Activated CD4-positive, CD25-positive, alpha-beta regulatory T cell treated with anti-CD3 and anti-CD28 coated beads, Interleukin-2, amount 50 U/mL, for 24 hours (primary cell): ENCODE data around the gene DOCK1.
A peak's percentile ranks its signal among the peaks of the same experiment; 100 is the strongest.

ENCODE experiments used
- ATAC-seq, 2 donors: fragments of 150-1000 bp; cut with Tn5 transposase; one replicate each; pipeline ENCODE4 v1.10.0; 2021; ENCODE audit warnings: mild to moderate bottlenecking in 1 of 2, moderate library complexity in 1 of 2

DOCK1 gene

DNA sequence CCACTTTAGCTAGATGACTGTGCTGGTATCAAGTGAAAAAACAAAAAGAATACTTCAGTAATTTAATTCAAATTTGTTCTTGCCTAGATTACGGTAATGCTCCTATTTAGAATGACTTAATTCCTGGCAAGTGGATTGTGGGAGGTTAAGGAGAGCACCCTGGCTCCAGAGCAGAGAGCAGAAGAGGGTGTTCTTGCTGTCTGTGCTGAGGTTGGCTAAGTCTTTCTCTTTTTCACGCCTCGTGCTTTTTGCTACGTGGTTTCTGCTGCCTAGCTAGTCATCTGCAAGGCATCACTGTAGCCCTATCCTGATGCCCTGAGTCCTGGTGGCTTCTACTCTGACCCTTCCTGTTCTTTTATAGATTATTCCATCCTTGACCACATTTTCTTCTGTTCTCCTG is 189.8 kb downstream of the DOCK1 start:
- ATAC-seq = no peak

DNA sequence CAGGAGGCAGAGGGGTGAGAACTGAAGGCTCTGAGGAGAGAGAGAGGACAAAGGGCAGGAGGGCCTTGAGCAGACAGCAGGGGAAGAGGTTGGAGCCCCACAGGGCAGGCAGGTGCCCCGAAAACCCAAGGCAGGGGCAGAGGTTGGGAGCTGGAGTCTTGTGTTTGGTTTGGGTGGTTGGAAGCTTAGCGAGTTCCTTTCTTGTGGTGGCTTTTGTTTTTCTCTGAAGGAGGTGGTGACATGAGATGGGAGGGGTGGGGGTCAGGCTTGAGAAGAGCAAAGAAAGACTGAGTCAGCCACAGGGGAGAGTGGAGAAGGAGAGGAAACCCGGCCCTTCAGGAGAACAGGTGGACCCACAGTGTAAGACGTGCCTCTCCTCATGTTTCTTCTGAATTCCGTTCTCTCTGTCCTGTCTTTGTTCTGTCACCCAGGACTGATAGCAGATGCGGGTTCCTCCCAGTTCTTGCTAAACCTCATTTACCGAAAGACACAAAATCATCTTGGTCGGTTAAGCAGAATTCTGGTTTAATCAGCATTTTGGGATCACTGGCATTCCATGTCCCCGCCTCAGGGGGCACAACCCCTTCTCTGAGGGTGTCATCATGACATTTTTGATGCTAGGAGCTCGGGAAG is 195.9 kb downstream of the DOCK1 start:
- no peak for ATAC-seq

GRCh38 chr10:127102176-127102575 is 196.9 kb downstream of the DOCK1 start:
- no peak for ATAC-seq

- ATAC-seq = no peak
Measured at GRCh38 chr10:127115100-127115499, 209.9 kb downstream of the DOCK1 start.

DNA sequence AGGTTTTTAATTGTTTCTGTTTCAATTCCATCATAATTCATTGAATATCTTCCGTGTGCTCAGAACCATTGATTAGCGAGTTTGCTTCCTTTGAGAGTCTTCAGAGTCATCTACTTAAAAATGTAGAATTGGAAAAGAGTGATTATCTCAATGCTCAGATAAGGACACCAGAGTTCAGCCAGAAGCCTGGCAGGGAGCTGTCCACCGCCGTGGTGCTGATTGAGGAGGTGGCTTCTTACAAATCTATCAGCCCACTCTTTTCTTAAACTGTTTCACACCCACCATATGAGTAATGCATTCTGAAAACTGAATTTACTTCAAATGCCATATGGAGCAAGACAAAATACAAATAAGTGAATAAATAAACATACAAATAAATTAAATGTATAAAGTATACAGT is 211.9 kb downstream of the DOCK1 start:
- ATAC-seq = no peak

GRCh38 chr10:127118034-127118433 is 212.8 kb downstream of the DOCK1 start:
- no peak for ATAC-seq

DNA sequence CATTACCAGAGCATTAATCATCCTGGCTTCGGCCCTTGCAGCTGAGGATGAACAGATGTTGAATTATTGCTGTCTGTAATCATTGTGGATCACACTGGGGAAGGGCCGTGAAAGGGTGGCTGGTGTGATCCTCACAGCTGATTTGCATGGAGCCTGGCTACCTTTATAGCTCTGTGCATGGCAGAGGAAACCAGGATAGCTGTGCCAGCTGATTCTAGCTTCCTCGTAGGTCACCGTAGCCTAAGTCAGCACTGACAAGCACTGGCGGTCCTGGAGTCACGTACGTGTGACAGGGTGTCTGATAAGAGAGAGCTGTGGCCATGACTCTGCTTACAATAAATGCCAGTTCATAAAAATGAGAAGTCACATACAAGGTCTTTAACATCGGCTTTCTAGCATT is 214.7 kb downstream of the DOCK1 start:
- ATAC-seq = no peak

DNA sequence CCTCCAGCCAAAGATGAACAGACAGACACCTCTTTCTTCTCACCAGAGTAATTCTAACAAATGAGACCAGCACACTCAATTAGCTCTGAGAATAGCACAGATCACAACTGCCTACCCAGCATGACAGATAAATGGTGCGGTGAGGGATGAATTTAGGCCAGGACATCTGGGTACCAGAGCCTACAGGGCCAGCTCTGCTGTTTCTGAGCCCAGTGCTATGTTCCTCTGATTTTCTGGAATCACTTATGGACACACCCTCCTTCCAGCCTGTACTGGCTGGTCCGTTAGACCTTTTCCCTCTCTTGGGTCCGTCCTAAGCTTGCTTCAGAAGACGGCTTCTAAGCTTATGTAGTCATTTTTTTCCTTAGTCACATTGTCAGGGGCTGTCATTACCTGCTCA is 217.6 kb downstream of the DOCK1 start:
- no peak for ATAC-seq

- ATAC-seq = no peak
Measured at GRCh38 chr10:127123626-127124025, 218.4 kb downstream of the DOCK1 start.

DNA sequence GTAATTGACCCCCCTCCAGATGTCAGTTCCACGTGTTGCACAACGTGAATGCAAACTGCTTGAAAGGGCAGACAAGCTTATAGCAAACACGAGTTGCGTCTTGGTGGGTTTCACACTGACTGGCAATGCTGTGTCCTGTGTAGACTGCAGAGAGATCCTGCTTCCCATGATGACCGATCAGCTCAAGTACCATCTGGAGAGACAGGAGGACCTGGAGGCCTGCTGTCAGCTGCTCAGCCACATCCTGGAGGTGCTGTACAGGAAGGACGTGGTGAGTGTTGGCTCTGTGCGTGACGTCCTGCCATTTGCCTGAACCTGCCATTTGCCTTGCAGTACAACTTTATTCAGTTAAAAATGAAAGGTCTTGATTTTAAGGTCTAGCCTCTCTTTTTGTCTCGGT is 220.1 kb downstream of the DOCK1 start:
- no peak for ATAC-seq

GRCh38 chr10:127127822-127128221 is 222.6 kb downstream of the DOCK1 start:
- no peak for ATAC-seq

- ATAC-seq = no peak
Measured at GRCh38 chr10:127129104-127129503, 223.9 kb downstream of the DOCK1 start.

- no peak for ATAC-seq
Measured at GRCh38 chr10:127132451-127132850, 227.2 kb downstream of the DOCK1 start.

DNA sequence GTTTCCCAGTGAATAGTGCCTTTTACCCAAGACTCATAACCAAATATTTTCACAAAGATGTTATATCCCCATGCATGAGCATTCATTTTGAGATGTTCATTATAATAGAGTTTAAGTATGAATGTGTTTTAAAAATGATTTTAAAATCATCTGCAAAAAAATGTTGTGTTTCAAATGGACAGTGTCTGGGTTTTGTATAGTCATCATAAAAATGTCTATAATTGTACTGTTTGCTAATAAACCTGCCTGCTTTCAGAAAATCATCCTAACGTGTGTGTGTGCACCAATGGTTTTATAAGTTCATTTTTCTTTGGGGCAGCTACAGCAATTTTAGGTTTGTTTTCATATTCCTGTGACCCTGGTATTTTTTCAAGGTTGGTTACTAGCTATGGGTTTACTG is 228.0 kb downstream of the DOCK1 start:
- ATAC-seq = no peak

GRCh38 chr10:127133672-127134500 is 228.7 kb downstream of the DOCK1 start:
- ATAC-seq = no peak

GRCh38 chr10:127135844-127136577 is 230.8 kb downstream of the DOCK1 start:
- no peak for ATAC-seq

DNA sequence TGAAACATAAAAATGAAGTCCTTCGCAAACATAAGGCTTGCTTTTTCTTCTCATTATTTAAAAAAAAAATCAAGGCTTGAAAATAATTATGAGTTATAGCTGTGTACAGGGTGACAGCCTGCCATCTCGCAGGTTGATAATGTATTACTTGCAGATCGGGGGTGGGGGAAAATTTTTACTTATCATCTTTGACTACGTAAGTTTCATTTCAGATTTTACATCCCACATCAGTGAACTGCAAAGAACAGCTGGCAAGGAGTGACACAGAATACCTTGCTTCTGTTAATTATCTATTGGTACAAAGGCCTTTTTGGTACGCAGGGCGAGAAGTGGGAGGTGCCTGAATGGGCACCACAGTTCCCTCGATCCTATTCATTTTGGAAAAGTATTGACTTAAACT is 232.2 kb downstream of the DOCK1 start:
- ATAC-seq = no peak

DNA sequence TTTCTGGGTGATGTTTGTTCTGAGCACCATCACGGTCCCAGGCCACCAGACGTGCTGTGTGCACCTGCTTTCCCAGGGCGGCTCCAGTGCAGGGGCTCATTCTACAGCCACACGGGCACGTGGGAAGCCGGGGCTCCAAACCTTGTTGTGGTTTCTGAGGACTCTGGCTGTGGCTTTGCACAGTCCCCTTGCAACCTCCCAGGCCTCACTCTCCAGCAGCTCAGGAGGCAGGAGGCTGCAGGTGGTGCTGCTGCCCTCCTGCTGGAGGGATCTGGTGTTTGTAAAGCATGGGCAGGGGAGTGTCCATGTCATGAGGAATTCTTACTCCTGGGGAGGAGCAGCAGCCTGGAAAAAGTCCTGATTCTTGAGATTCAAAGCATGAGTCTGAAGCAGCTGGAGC is 236.9 kb downstream of the DOCK1 start:
- no peak for ATAC-seq

- ATAC-seq = no peak
Measured at GRCh38 chr10:127142856-127143255, 237.6 kb downstream of the DOCK1 start.

DNA sequence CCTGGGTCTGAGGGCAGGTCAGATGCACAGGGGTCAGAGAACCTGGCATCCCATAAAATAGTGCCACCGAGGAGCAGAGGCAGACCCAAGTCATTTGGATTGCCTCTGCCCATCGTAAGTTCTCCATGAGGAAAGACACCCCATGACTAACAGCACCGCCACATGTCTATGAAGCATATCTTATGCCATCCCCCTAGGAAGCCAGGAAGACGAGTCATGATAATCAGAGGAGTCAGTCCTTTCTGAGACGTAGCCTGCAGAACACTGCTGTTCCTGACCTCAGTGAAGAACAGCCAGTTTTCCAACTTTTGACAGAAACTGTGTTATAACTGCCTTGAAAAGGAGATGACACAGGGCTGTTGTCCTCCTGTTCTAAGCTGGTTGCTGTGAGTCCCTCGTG is 239.9 kb downstream of the DOCK1 start:
- no peak for ATAC-seq

DNA sequence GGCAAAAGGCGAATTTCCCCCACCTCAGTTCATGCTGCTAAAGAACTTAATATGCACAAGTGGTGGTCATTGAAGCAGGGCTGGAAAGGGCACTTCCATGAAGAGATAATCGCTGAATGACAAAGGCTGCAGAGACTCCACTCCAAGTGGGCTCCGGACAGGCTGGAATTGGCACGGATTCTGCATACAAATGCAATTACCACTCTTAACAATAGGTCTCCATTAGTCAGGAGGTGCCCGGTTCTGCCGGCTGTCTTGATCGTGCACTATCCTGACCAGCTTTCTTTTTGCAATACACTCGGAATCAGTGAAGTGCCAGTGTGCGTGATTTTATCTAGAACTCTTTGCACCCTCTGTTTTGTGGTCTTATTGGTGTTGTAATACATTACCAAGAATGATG is 241.4 kb downstream of the DOCK1 start:
- ATAC-seq = no peak

GRCh38 chr10:127148066-127148932 is 243.1 kb downstream of the DOCK1 start:
- ATAC-seq = no peak

GRCh38 chr10:127148933-127149220 is 243.6 kb downstream of the DOCK1 start:
- ATAC-seq = peak; percentile 36 to 47
